NCI-H2227 (cell line): Measurements from ENCODE around the gene ILRUN.
"Not testable (repeated sequence)": the region's sequence is repeated elsewhere in the genome, so short reads cannot be mapped to it uniquely, and the experiment has no call there.

ENCODE experiments used
- DNase-seq: peaks from one replicate; lab custom pipeline; 2025; ENCODE audit not compliant: unreplicated experiment; lab: John Stamatoyannopoulos, UW

The ILRUN gene

GRCh38 chr6:34667481-34668238 is 28.9 kb downstream of the ILRUN start:
- no peak for DNase-seq

GRCh38 chr6:34665019-34665418 is 31.5 kb downstream of the ILRUN start:
- no peak for DNase-seq

GRCh38 chr6:34664256-34664971 is 32.2 kb downstream of the ILRUN start:
- DNase-seq = peak; percentile 16

GRCh38 chr6:34663831-34664255 is 32.7 kb downstream of the ILRUN start:
- no peak for DNase-seq

GRCh38 chr6:34663371-34663770 is 33.2 kb downstream of the ILRUN start:
- DNase-seq = no peak

- no peak for DNase-seq
Observed at GRCh38 chr6:34661357-34661756, 35.2 kb downstream of the ILRUN start.

- DNase-seq = no peak
Observed at GRCh38 chr6:34658605-34659265, 37.8 kb downstream of the ILRUN start.

GRCh38 chr6:34657979-34658480 is 38.5 kb downstream of the ILRUN start:
- not testable (repeated sequence) for DNase-seq

GRCh38 chr6:34657307-34657978 is 39.1 kb downstream of the ILRUN start:
- peak; percentile 35 for DNase-seq

GRCh38 chr6:34657037-34657306 is 39.6 kb downstream of the ILRUN start:
- DNase-seq = no peak

- DNase-seq = peak; percentile 60
Observed at GRCh38 chr6:34656378-34657036, 40.1 kb downstream of the ILRUN start.

GRCh38 chr6:34655876-34656377 is 40.6 kb downstream of the ILRUN start:
- not testable (repeated sequence) for DNase-seq

- DNase-seq = no peak
Observed at GRCh38 chr6:34654061-34654710, 42.4 kb downstream of the ILRUN start.

GRCh38 chr6:34652263-34652662 is 44.3 kb downstream of the ILRUN start:
- no peak for DNase-seq

- no peak for DNase-seq
Observed at GRCh38 chr6:34650823-34651222, 45.7 kb downstream of the ILRUN start.

GRCh38 chr6:34650232-34650631 is 46.3 kb downstream of the ILRUN start:
- not testable (repeated sequence) for DNase-seq

GRCh38 chr6:34648806-34649205 is 47.8 kb downstream of the ILRUN start:
- no peak for DNase-seq
